Measurements from ENCODE around the gene FPR2. TPM values are rescaled to one million over a fixed set of nuclear protein-coding genes. Genes with fewer than 3 reads are reported as not detected.

The FPR2 gene
- total and polyA plus RNA-seq, 9 of the 15 experiments (the other 6 are each of a cell fraction or from before 2014, with no cell fraction given): 0.03 to 0.15 (median 0.07) TPM; not detected in 6

- TF ChIP-seq HNRNPLL (IDR thresholded peaks at IDR 0.05; ENCODE audit: low read depth, low read length, poor library complexity, severe bottlenecking) (no peak), LEF1 (IDR thresholded peaks at IDR 0.05) (no peak)
Observed at GRCh38 chr19:51816711-51817110, 55.7 kb downstream of the FPR2 start (continued).

GRCh38 chr19:51820011-51820410, 59.0 kb downstream of the FPR2 start:
- no peak for FAIRE-seq

More at GRCh38 chr19:51820011-51820410, 59.0 kb downstream of the FPR2 start:
- Histone ChIP-seq H2AFZ (ENCODE audit: low read depth, low read length) (no peak overlapping the region), H4K20me1 (replicated peaks; ENCODE audit: control insufficient read depth, insufficient read depth, low read length) (no peaks in the 10 kb centered on the region), H3K9me3 (replicated peaks; ENCODE audit: control insufficient read depth, insufficient read depth, low read depth, low read length) (no peaks in the 10 kb centered on the region), H3K27me3 (ENCODE audit: control insufficient read depth in 2 of 2, insufficient read depth in 2 of 2, low read length in 2 of 2) (no peaks in the 10 kb centered on the region), H3K9me1 (ENCODE audit: control insufficient read depth, insufficient read depth, low read length) (no peaks in the 10 kb centered on the region), H3K4me2 (ENCODE audit: insufficient read depth, low read length) (no peak overlapping the region), H3K36me3 (ENCODE audit: control insufficient read depth, insufficient read depth, low read length) (no peaks in the 10 kb centered on the region), H3K4me1 (replicated peaks in 1 of 2; ENCODE audit: control insufficient read depth in 2 of 2, insufficient read depth in 2 of 2, low read length in 2 of 2) (no peaks in the 10 kb centered on the region), H3K4me3 (no peak overlapping the region), H3K79me2 (ENCODE audit: control insufficient read depth, insufficient read depth, low read length) (no peaks in the 10 kb centered on the region), H3K9ac (ENCODE audit: insufficient read depth in 1 of 2, low read depth in 2 of 2, low read length in 2 of 2) (no peak overlapping the region), H3K27ac (ENCODE audit: extremely low read depth, low read depth, low read length) (no peak overlapping the region)
- 12% methylated on average over 3 of the region's 3 CpGs for WGBS (ENCODE audit: insufficient coverage, low coverage, missing lambda C conversion rate)
- intact Hi-C loops (cut with micrococcal nuclease): no loop called here
- BruUV-seq (replicated peaks): no TSS peak
- no peak for ATAC-seq
- DNase-seq (ENCODE audit: extremely low read depth in 1 of 4, low spot score in 3 of 4): no peak
- in situ Hi-C loops (cut with MboI): no loop called here
- POLR2A ChIA-PET: no interaction called here
- TF ChIP-seq RAD51 (IDR thresholded peaks at IDR 0.05; ENCODE audit: borderline replicate concordance, low read depth): no peak
- no peak for TF ChIP-seq ZFP91 (CRISPR knock-in tag; IDR thresholded peaks at IDR 0.05)
- TF ChIP-seq, protein P1, sequence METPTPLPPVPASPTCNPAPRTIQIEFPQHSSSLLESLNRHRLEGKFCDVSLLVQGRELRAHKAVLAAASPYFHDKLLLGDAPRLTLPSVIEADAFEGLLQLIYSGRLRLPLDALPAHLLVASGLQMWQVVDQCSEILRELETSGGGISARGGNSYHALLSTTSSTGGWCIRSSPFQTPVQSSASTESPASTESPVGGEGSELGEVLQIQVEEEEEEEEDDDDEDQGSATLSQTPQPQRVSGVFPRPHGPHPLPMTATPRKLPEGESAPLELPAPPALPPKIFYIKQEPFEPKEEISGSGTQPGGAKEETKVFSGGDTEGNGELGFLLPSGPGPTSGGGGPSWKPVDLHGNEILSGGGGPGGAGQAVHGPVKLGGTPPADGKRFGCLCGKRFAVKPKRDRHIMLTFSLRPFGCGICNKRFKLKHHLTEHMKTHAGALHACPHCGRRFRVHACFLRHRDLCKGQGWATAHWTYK (CRISPR knock-in tag; IDR thresholded peaks at IDR 0.05): no peak
- TF ChIP-seq NFYB (IDR thresholded peaks at IDR 0.05; ENCODE audit: extremely low read depth, insufficient read length): no peak
- no peak for TF ChIP-seq ETV6 (IDR thresholded peaks at IDR 0.05; ENCODE audit: borderline replicate concordance in 1 of 2, low read depth in 2 of 2, low read length in 1 of 2)
- TF ChIP-seq ETV6 (CRISPR knock-in tag; IDR thresholded peaks at IDR 0.05; ENCODE audit: borderline replicate concordance): no peak
- no peak for TF ChIP-seq PTRF (tag; IDR thresholded peaks at IDR 0.05)
- TF ChIP-seq CREBBP (IDR thresholded peaks at IDR 0.05; ENCODE audit: low read depth, low read length): no peak
- CTCF ChIA-PET (ENCODE audit: low intra/inter-chr PET ratio): no interaction called here

Other genes with a start within 250 kb of the FPR2 start
Only the 7 nearest of the 13 such genes appear.
- gene SIGLEC5, start 130.8 kb upstream of the FPR2 start, total RNA-seq (2014; rRNA removed): not detected in 2 replicates
- not detected in 2 replicates for gene SIGLEC5, start 130.8 kb upstream of the FPR2 start, total RNA-seq (2014; rRNA removed; fragmentation: Illumina TruSeq; extraction: Trizol)
- gene SIGLEC5, start 130.8 kb upstream of the FPR2 start, total RNA-seq (2015; rRNA removed; fragmentation: Illumina TruSeq; extraction: Trizol): 0.14 TPM in 1 of 2 replicates, not detected in the other
- not detected in 2 replicates for gene SIGLEC5, start 130.8 kb upstream of the FPR2 start, total RNA-seq (2021)
- gene SIGLEC5, start 130.8 kb upstream of the FPR2 start, polyA plus RNA-seq (2011; rRNA removed): not detected in 2 replicates
- gene SIGLEC5, start 130.8 kb upstream of the FPR2 start, polyA plus RNA-seq (2014; fragmentation: Illumina TruSeq; extraction: Trizol): not detected in 2 replicates
- not detected for gene SIGLEC5, start 130.8 kb upstream of the FPR2 start, polyA plus RNA-seq (2014; fragmentation: Nextera tagmentation; extraction: Ambion mirVana)
- not detected in 2 replicates for gene SIGLEC5, start 130.8 kb upstream of the FPR2 start, polyA plus RNA-seq (2014; rRNA removed)
- not detected in 2 replicates for gene SIGLEC14, start 114.4 kb upstream of the FPR2 start, total RNA-seq (2014; rRNA removed)
- gene SIGLEC14, start 114.4 kb upstream of the FPR2 start, total RNA-seq (2014; rRNA removed; fragmentation: Illumina TruSeq; extraction: Trizol): not detected in 2 replicates
- gene SIGLEC14, start 114.4 kb upstream of the FPR2 start, total RNA-seq (2015; rRNA removed; fragmentation: Illumina TruSeq; extraction: Trizol): 0.19 TPM in 1 of 2 replicates, not detected in the other
- gene SIGLEC14, start 114.4 kb upstream of the FPR2 start, total RNA-seq (2021): not detected in 2 replicates
- not detected in 2 replicates for gene SIGLEC14, start 114.4 kb upstream of the FPR2 start, polyA plus RNA-seq (2011; rRNA removed)
- not detected in 2 replicates for gene SIGLEC14, start 114.4 kb upstream of the FPR2 start, polyA plus RNA-seq (2014; fragmentation: Illumina TruSeq; extraction: Trizol)
- gene SIGLEC14, start 114.4 kb upstream of the FPR2 start, polyA plus RNA-seq (2014; fragmentation: Nextera tagmentation; extraction: Ambion mirVana): not detected
- not detected in 2 replicates for gene SIGLEC14, start 114.4 kb upstream of the FPR2 start, polyA plus RNA-seq (2014; rRNA removed)
- gene SPACA6, start 67.8 kb upstream of the FPR2 start, total RNA-seq (2014; rRNA removed): 11.4 and 15.6 TPM in 2 replicates
- gene SPACA6, start 67.8 kb upstream of the FPR2 start, total RNA-seq (2014; rRNA removed; fragmentation: Illumina TruSeq; extraction: Trizol): 3.0 and 3.4 TPM in 2 replicates
- gene SPACA6, start 67.8 kb upstream of the FPR2 start, total RNA-seq (2015; rRNA removed; fragmentation: Illumina TruSeq; extraction: Trizol): 5.8 TPM in 2 replicates
- gene SPACA6, start 67.8 kb upstream of the FPR2 start, total RNA-seq (2021): 14.2 and 16.2 TPM in 2 replicates
- 7.3 and 10.9 TPM in 2 replicates for gene SPACA6, start 67.8 kb upstream of the FPR2 start, polyA plus RNA-seq (2011; rRNA removed)
- gene SPACA6, start 67.8 kb upstream of the FPR2 start, polyA plus RNA-seq (2014; fragmentation: Illumina TruSeq; extraction: Trizol): 5.9 and 6.2 TPM in 2 replicates
- 1 to 10 TPM; 1.3 to 1.4 TPM for gene SPACA6, start 67.8 kb upstream of the FPR2 start, polyA plus RNA-seq (2014; fragmentation: Nextera tagmentation; extraction: Ambion mirVana)
- 17.3 and 27.0 TPM in 2 replicates for gene SPACA6, start 67.8 kb upstream of the FPR2 start, polyA plus RNA-seq (2014; rRNA removed)
- not detected in 2 replicates for gene HAS1, start 37.2 kb upstream of the FPR2 start, total RNA-seq (2014; rRNA removed)
- gene HAS1, start 37.2 kb upstream of the FPR2 start, total RNA-seq (2014; rRNA removed; fragmentation: Illumina TruSeq; extraction: Trizol): not detected in 2 replicates
- gene HAS1, start 37.2 kb upstream of the FPR2 start, total RNA-seq (2015; rRNA removed; fragmentation: Illumina TruSeq; extraction: Trizol): 0.08 TPM in 1 of 2 replicates, not detected in the other
- 0.09 and 0.18 TPM in 2 replicates for gene HAS1, start 37.2 kb upstream of the FPR2 start, total RNA-seq (2021)
- gene HAS1, start 37.2 kb upstream of the FPR2 start, polyA plus RNA-seq (2011; rRNA removed): 0.22 and 0.27 TPM in 2 replicates
- not detected in 2 replicates for gene HAS1, start 37.2 kb upstream of the FPR2 start, polyA plus RNA-seq (2014; fragmentation: Illumina TruSeq; extraction: Trizol)
- not detected for gene HAS1, start 37.2 kb upstream of the FPR2 start, polyA plus RNA-seq (2014; fragmentation: Nextera tagmentation; extraction: Ambion mirVana)
- 0.05 TPM in 1 of 2 replicates, not detected in the other for gene HAS1, start 37.2 kb upstream of the FPR2 start, polyA plus RNA-seq (2014; rRNA removed)
- gene FPR1, start 9.3 kb upstream of the FPR2 start, total RNA-seq (2014; rRNA removed): not detected in 2 replicates
- gene FPR1, start 9.3 kb upstream of the FPR2 start, total RNA-seq (2014; rRNA removed; fragmentation: Illumina TruSeq; extraction: Trizol): not detected in 2 replicates
- 0.25 TPM in 1 of 2 replicates, not detected in the other for gene FPR1, start 9.3 kb upstream of the FPR2 start, total RNA-seq (2015; rRNA removed; fragmentation: Illumina TruSeq; extraction: Trizol)
- gene FPR1, start 9.3 kb upstream of the FPR2 start, total RNA-seq (2021): 0.18 TPM in 1 of 2 replicates, not detected in the other
- 0.04 TPM in 1 of 2 replicates, not detected in the other for gene FPR1, start 9.3 kb upstream of the FPR2 start, polyA plus RNA-seq (2011; rRNA removed)
- 0.06 and 0.12 TPM in 2 replicates for gene FPR1, start 9.3 kb upstream of the FPR2 start, polyA plus RNA-seq (2014; fragmentation: Illumina TruSeq; extraction: Trizol)
- under 1 TPM; 0.10 to 0.14 TPM for gene FPR1, start 9.3 kb upstream of the FPR2 start, polyA plus RNA-seq (2014; fragmentation: Nextera tagmentation; extraction: Ambion mirVana)
- gene FPR1, start 9.3 kb upstream of the FPR2 start, polyA plus RNA-seq (2014; rRNA removed): 1.7 TPM in 1 of 2 replicates, not detected in the other
- 0.09 and 0.41 TPM in 2 replicates for gene FPR3, start 34.0 kb downstream of the FPR2 start, total RNA-seq (2014; rRNA removed)
- gene FPR3, start 34.0 kb downstream of the FPR2 start, total RNA-seq (2014; rRNA removed; fragmentation: Illumina TruSeq; extraction: Trizol): 0.22 and 0.35 TPM in 2 replicates
- gene FPR3, start 34.0 kb downstream of the FPR2 start, total RNA-seq (2015; rRNA removed; fragmentation: Illumina TruSeq; extraction: Trizol): 0.51 and 0.57 TPM in 2 replicates
- gene FPR3, start 34.0 kb downstream of the FPR2 start, total RNA-seq (2021): 0.13 and 0.22 TPM in 2 replicates
- 0.45 and 1.3 TPM in 2 replicates for gene FPR3, start 34.0 kb downstream of the FPR2 start, polyA plus RNA-seq (2011; rRNA removed)
- 0.22 and 0.39 TPM in 2 replicates for gene FPR3, start 34.0 kb downstream of the FPR2 start, polyA plus RNA-seq (2014; fragmentation: Illumina TruSeq; extraction: Trizol)
- gene FPR3, start 34.0 kb downstream of the FPR2 start, polyA plus RNA-seq (2014; fragmentation: Nextera tagmentation; extraction: Ambion mirVana): under 1 TPM in 1 of 2 experiments, not detected in 1; 0.08 TPM
- gene FPR3, start 34.0 kb downstream of the FPR2 start, polyA plus RNA-seq (2014; rRNA removed): 0.24 and 0.25 TPM in 2 replicates
- gene ZNF577, start 126.8 kb downstream of the FPR2 start, total RNA-seq (2014; rRNA removed): 4.2 and 7.8 TPM in 2 replicates
- 8.9 and 9.9 TPM in 2 replicates for gene ZNF577, start 126.8 kb downstream of the FPR2 start, total RNA-seq (2014; rRNA removed; fragmentation: Illumina TruSeq; extraction: Trizol)
- gene ZNF577, start 126.8 kb downstream of the FPR2 start, total RNA-seq (2015; rRNA removed; fragmentation: Illumina TruSeq; extraction: Trizol): 9.0 and 9.4 TPM in 2 replicates
- gene ZNF577, start 126.8 kb downstream of the FPR2 start, total RNA-seq (2021): 5.6 and 6.4 TPM in 2 replicates
- gene ZNF577, start 126.8 kb downstream of the FPR2 start, polyA plus RNA-seq (2011; rRNA removed): 11.2 and 12.7 TPM in 2 replicates
- gene ZNF577, start 126.8 kb downstream of the FPR2 start, polyA plus RNA-seq (2014; fragmentation: Illumina TruSeq; extraction: Trizol): 7.5 and 9.1 TPM in 2 replicates
- 1 to 10 TPM; 1.3 to 3.5 TPM for gene ZNF577, start 126.8 kb downstream of the FPR2 start, polyA plus RNA-seq (2014; fragmentation: Nextera tagmentation; extraction: Ambion mirVana)
- gene ZNF577, start 126.8 kb downstream of the FPR2 start, polyA plus RNA-seq (2014; rRNA removed): 7.0 and 7.6 TPM in 2 replicates

Data from K562 (cell line).